DMS53 (cell line): ENCODE results near the gene ANKRD31.
A peak's percentile ranks its signal among the peaks of the same experiment; 100 is the strongest.
"Not testable (repeated sequence)": the region's sequence is repeated elsewhere in the genome, so short reads cannot be mapped to it uniquely, and the experiment has no call there.

Source experiments
- DNase-seq: peaks from one replicate; lab custom pipeline; 2025; lab: John Stamatoyannopoulos, UW

ANKRD31 gene

DNA sequence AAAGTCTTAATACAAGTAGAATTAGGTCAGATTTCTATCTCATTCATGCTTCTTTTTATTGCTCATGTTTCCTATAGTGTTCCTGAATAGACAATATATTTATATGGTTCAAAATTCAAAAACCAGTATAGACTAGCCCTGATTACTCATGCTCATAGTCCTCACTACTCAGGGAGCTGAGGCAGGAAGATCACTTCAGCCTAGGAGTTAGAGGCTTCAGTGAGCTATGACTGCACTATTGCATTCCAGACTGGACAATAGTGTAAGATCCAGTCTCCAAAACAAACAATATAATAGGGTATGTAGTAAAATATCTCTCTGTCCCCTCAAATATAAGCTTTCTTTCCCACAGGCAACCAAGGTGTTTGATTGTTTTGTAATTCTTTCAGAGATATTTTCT, 2.4 kb downstream of the ANKRD31 start:
- DNase-seq = peak; percentile 23

- DNase-seq = no peak
These were observed 9.8 kb downstream of the ANKRD31 start for GRCh38 chr5:75226916-75227315.

DNA sequence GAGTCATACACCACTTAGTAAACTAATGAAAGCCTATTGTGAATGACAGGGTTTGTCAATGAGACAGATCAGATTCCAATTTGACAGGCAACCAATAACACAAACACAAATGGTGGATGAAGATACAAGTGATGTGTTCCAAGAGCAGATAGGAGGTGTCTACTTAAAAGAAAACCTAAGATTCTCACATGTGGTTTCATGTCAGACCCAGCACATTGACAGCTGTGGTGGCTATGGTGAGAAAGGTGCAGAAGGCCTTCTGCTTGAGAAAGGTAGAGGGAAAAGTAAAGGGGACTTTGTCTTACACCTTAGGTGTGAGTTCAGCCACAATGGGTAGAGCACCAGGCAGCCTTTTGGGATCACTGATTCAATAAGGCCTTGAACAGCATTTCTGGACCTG, 11.2 kb downstream of the ANKRD31 start:
- DNase-seq = no peak

DNA sequence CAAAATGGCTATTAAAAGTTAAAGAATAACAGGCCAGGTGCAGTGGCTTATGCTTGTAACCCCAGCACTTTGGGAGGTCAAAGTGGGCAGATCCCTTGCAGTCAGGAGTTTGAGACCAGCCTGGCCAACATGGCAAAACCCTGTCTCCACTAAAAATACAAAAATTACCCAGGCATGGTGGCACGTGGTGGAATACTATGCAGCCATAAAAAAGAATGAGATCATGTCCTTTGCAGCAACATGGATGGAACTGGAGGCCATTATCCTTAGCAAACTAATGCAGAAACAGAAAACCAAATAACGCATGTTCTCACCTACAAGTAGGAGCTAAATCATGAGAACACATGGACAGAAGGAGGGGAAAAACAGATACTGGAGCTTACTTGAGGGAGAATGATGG, 15.9 kb downstream of the ANKRD31 start:
- not testable (repeated sequence) for DNase-seq

- peak; percentile 30 for DNase-seq
These were observed 21.8 kb downstream of the ANKRD31 start for GRCh38 chr5:75214928-75215327.

GRCh38 chr5:75214409-75214808, 22.3 kb downstream of the ANKRD31 start:
- DNase-seq = no peak

DNA sequence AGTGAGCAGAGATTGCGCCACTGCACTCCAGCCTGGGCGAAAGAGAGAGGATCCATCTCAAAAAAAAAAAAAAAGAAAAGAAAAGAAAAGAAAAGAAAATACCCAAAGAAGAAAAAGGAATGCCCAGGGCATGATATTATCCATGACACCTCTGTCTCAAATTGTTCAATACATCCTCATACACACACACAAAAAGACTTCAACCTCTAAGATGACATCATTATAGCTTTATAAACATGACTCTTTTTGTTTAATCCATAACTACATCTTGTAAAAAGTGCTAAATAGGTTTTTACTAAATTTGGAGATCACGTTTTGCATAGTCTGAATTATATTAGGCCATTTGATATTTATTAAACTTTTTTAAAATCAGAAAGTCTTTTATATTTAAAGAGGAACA, 33.1 kb downstream of the ANKRD31 start:
- no peak for DNase-seq

- DNase-seq = peak; percentile 17
These were observed 33.7 kb downstream of the ANKRD31 start for GRCh38 chr5:75202935-75203334.

DNA sequence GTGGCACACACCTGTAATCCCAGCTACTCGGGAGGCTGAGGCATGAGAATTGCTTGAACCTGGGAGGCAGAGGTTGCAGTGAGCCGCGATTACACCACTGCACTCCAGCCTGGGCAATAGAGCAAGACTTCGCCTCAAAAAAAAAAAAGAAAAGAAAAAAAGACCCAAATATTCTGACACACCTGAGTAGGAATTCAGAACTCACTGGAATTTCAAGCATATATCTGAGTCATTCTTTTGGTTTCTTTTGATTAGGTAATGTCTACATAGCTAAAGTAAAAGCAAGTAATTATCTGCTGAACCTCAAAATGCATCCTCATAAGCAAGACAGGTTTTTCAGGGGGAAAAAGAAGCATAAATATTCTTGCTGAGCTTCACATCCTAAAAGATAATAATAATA, 35.9 kb downstream of the ANKRD31 start:
- DNase-seq = no peak

GRCh38 chr5:75199946-75200345, 36.7 kb downstream of the ANKRD31 start:
- no peak for DNase-seq

DNA sequence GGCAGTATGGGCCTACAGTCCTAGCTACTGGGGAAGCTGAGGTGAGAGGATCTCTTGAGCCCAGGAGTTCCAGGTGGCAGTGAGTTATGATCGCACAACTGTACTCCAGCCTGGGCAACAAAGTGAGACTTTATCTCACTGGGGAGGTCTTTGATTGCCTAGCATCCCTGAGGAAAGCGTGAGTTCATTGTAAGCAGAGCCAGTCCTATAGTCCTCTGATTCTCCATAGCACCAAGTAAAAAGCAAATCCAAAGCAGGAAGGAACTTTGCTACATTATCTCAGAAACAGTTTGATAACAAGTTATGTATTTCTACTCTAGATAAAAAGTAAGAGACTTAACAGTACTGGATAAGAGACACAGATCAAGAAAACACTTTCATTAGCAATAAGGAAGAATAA, 37.6 kb downstream of the ANKRD31 start:
- DNase-seq = no peak

DNA sequence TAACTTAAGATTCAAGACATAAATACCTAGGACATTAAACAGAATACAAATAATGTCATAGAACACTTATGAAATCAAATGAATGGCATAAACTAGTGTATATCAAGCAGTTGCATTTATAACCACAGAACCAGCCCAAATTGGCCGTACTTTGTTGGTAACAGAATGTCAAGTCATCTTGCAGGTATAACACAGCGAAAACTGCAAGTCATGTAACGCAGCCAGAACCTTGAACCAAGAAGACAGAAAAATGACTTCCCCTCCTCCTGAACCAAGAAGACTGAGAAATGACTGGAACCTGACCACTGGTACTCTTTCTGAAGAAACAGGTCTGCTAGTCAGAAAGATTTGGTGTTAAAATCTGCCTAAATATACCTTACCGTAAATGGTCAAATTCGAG, 38.9 kb downstream of the ANKRD31 start:
- DNase-seq = no peak

GRCh38 chr5:75192804-75193203, 43.9 kb downstream of the ANKRD31 start:
- DNase-seq = no peak

- DNase-seq = no peak
These were observed 44.4 kb downstream of the ANKRD31 start for GRCh38 chr5:75192264-75192663.

- no peak for DNase-seq
These were observed 46.5 kb downstream of the ANKRD31 start for GRCh38 chr5:75190227-75190626.

GRCh38 chr5:75189353-75189752, 47.3 kb downstream of the ANKRD31 start:
- DNase-seq = no peak

DNA sequence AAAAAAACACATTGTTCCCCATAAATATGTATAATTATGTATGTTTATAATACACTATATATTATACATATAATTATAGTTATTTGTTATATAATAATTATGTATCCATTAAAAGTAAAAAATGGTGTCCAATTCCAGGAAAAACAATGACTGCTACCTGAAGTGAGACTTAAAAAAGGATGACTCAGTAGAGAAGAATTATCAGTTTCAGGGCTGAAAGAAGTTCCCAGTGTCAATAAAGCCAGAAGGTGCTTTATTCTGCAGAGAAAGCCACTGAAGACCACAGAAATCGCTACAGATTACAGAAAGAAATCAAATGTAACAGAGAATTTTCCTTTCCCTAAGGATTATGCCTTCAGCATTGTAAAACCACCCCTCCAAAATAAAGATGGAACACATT, 50.9 kb downstream of the ANKRD31 start:
- peak; percentile 26 for DNase-seq

- DNase-seq = not testable (repeated sequence)
These were observed 60.7 kb downstream of the ANKRD31 start for GRCh38 chr5:75176009-75176408.

GRCh38 chr5:75174872-75175271, 61.8 kb downstream of the ANKRD31 start:
- not testable (repeated sequence) for DNase-seq

GRCh38 chr5:75169516-75169915, 67.2 kb downstream of the ANKRD31 start:
- no peak for DNase-seq

DNA sequence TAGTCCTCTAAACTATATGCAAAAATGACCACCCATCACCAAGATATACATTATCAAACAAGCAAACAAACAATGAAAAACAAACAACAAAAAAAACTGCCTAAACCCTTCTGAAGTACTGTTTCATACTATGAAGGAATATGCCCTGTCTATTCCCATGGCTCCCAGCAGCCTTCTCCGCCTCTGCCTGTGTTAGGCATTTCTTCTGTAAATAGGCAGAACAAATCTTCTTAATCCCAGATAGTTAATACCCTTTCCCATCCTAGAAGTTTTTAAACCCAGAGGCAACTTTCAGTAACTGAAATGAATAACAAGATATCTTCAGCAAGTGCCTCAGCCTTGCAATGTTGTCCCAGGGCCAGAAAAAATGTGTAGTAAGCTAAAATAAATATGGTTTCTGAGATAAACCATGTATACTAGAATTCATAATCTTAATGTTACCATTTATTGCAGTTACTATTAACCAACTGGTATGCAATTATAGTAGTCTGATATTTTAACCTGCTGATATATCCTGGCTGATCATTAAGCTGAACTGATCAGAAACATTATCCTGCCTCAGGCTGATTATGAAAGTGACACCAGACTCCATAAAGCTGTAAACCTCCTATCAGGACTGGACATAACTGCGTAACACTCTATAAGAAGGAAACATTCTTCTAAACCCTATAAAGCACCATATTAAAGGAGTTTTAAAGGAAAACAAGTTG, 68.5 kb downstream of the ANKRD31 start:
- no peak for DNase-seq

- peak; percentile 50 for DNase-seq
These were observed 69.3 kb downstream of the ANKRD31 start for GRCh38 chr5:75167345-75167744.

DNA sequence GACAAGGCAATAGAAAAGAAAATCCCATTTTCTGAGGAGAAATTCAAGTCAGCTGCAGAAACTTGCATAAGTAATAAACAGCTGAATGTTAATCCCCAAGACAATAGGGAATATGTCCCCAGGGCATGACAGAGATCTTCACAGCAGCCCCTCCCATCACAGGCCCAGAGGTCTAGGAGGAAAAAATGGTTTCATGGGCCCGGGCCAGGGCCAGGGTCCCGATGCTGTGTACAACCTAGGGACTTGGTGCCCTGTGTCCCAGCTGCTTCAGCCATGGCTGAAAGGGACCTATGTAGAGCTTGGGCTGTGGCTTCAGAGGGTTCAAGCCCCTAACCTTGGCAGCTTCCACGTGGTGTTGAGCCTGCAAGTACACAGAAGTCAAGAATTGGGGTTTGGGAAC, 75.2 kb downstream of the ANKRD31 start:
- DNase-seq = not testable (repeated sequence)

- peak; percentile 11 for DNase-seq
These were observed 80.1 kb downstream of the ANKRD31 start for GRCh38 chr5:75156585-75156984.
